Measurements from ENCODE around the gene CHAT.

CHAT gene

DNA sequence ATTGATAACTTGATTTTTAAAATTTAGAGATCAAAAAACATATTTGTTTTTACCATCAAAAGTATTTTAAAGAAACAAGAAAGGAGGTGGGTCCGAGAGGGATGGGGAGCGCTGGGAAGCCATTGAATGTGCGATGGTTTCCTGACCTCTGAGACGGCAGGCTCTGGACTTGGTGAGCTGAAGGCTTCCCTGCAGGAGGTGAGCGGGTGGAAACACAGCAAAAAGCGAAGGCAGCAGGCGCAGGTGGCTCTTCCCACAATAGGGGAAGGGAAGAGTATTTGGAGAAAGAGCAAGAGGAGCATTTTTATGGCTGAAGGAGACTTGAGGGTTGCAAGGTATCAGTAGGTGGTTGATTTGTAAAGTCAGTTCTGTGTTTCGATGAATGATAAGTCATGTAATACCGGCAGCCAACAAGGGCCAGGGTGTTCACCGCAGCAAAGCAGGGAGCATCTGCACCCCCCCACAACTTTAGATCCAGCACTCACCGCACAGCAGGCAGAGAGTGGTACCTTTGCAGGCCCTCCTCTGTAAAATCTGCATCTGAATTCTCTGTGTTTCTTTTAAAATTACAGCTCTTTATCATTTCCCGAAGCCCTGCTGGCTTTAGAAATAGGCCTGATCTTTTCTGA lies 76.2 kb downstream of the CHAT start:
- DNase-seq: no peak

DNA sequence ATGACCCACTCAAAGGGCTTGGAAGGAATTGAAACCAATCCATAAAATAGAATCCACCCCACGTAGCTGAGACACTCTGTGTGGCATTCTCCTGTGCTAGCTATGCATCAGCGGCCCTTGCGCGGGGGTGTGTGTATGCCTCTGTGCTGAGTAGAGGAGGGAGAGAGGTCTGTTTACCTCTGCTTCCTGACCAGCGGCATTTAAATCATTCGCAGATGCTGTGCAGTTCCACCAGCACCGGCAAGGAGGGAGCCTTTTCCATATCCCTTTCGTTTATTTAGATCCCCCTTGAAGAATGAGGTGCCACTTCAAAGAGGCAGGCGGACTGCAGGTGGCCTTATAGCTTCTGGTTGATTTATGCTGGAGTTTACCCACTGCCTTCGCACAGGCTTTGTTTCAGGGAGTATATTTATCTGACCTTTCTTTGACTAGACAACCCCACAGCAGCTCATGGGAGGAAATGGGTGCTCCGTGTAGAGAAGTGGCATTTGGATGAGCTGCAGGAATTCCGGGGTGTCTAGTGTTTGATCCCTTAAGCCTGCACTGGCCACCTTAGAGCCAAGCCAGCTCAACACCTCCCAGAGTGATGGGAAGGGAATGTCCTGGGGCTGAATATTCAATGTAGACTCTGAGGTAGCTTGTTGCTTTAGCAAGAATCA lies 77.0 kb downstream of the CHAT start:
- DNase-seq: no peak

DNA sequence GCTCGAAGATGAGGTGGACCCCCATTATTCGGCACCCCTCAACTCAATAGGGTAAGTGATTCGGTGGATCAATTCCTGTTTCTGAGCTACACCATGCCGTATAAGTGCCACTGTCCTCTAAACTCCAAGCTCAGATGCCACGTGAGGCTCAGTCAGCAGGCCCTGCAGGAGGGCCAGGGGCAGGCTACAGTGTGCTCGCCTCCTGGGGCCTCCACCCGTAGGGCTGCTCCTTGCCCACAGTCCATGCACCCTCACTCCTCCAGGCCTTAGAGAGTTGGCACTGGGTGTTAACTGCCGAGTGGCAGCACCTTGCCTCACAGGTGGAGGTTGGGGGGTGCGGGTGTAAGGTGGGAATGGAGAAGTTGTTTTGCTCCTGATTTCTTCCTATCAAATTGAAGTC lies 77.8 kb downstream of the CHAT start:
- DNase-seq: no peak

DNA sequence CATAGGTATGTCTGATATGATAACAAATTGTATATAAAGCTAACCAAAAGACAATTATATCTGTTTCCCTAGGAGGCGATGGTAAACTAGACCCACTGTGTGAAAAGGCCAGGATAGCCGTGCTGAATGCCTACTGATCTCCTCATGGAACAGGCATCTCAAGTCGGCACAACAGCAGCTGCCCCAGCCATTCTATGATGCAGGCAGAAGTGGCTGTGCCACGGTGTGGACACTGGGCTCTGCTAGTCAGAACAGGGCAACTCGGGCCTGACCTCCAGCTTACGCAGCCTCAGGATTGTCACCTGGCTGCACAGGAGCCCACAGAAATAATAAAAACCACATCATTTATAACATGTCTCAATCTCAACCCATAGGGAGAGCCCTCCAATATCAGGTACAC lies 80.6 kb downstream of the CHAT start:
- DNase-seq: no peak

DNA sequence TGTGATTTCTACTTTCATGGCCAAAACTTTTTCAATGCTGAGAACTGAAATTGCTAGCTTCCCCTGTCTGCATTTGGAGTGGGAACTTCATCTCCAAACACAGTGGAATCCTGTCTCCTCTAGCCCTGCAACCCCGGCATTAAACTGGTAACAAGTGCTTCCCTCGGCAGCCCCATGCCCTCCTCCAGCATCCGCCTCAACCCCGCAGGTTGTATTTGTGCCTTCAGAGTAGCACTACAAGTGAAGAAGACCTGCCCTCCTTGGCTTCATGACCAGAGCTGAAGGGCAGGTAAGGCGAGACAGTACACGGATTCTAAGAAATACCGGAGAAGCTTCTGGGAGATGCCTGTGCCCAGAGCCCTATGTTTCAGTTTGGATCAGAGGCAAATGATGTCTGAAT lies 82.5 kb downstream of the CHAT start:
- no peak for DNase-seq

DNA sequence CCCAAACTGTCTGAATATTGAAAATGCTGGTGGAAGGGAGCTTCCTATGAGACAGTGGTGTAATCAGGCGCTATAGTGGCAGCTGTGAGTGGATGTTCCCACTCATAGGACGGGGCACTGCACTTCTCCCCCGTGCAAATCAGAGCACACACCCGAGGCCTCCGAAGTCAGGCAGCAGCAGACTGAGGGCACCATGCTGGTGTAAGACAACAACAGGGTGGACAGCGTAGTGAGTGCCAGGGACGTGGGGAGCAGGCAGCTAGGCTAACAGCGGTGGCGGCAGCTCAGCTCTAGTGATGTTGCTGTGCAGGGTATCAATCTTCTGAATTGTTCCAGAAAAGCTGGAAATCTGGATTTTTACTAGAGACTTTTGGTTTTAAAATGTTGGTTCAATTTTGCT lies 84.8 kb downstream of the CHAT start:
- no peak for DNase-seq

DNA sequence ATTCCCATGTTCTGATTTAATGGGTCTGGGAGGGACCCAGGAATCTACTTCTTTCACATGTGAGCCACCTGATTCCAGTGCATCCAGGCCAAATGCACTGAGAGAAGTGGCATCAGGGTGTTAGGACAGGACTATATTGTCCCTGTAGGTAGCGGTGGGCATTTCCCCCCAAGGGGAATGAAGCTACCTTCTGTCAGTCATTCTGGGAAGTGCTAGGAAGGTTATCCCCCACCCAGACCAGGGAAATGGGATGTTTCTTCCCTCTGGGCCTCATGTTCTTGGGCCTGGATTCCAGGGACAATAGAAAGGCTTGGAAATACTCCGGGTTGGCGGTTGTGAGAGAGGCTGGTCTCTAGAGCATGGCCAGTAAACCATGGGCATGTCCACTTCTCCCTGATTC lies 86.4 kb downstream of the CHAT start:
- no peak for DNase-seq

DNA sequence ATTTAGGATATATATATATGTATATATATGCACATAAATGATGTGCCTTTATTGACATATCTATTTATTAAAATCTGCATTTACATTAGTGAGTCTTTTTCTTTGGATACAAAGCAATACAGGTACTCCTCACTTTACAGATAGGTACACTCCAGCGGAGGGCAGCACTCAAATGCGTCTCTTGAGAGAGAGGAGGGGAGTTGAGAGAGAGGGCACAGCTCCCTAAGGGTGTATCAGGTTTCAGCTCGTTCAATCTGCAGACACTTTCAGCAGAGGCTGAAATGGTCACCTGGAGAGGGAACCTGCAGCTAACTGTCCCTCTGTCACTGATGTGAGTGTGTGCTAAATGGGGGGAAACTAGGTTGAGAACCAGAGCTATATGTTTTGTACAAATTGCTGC lies 87.2 kb downstream of the CHAT start:
- no peak for DNase-seq

DNA sequence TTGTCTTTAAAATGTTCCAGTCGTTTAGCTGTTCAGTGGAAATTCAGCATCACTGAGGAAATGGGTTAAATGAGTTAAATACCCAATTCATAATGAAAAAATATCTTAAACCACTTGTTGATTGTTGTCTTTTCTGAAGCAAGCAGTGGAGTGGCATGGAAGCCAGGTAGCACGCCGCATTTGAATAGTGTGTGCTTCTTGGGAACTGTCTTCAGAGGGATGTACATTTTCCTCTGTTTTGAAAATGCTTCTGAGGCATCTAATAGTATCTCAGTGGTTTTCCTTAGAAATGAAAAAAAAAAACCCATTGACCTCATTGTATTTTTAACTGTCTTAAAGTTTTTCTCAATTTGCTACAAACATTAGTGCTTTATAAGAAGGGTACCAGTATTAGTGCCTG lies 93.7 kb downstream of the CHAT start:
- DNase-seq: no peak

DNA sequence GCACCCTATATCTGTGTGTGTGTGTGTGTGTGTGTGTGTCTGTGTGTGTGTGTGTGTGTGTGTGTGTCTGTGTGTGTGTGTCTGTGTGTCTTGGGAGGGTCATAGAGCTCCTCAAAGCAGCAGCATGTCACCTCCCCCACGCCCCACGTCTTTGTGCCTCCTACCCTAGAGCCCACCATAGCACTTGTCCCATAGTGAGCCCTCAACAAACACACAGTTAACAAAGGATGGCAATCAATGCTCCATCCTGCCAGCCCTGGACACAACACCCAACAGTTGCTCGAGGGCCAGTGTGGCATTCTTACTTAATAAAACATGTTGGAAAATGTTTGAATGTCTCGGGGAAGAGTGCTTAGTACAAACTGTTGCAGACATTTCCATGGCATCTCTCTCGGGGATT lies 96.1 kb downstream of the CHAT start:
- DNase-seq: no peak

DNA sequence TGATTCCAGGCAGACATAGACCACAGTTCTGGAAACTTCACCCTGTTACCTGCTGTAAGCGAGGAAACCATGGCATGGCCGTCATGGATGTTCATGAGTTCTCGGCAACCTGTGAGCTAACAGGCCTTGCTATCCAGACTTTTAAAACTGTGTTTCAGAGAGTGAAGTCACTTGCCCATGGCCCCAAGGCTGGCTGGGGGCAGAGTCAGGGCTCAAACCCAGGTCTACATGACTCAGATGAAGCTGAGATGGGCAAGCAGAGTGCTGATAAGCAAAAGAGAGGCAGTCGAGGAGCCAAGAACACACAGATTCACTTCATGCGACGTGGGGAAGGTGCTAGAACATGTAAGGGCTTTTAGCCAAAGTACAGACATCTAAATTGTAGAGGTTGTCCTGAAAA lies 97.1 kb downstream of the CHAT start:
- no peak for DNase-seq

DNA sequence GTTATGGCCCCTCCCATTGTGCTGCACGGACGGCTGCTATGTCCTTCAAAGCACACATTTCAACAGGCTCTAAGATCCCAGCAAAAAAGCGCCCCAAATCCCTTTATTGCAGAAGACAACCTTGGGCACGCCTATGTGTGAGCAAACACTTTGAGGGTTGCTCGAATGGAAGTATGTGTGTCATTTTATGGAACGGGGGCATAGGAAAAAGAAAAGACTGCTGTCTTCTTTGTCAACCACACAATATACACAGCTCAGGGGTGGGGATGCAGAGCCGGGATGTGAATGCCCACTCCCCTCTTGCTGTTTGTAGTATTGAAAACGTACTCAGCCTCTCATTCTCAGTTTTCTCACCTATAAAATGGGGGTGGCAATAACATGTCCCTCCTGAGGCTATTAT lies 97.6 kb downstream of the CHAT start:
- DNase-seq: no peak

DNA sequence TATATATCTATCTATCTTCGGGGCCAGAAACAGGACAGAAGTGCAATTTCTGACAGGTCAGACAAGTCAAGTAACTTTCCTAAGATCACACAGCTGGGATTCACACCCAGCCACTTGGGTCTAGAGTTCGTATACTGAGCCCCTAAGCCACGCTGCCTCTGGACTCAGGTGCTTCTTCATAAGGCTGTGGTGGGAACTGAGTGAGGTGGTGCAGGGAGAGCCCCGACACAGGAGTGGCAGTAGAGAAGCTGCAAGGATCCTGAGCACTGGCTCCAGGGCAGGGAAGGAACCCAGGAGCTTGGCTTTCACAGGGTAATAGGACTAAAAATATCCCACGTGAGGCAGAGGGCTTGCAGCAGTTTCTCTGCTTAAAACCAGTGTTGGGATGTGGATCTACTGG lies 99.4 kb downstream of the CHAT start:
- no peak for DNase-seq
